Neural cell (in vitro differentiated cells): ENCODE data around the gene PRKD1. TPM values are rescaled to one million over a fixed set of nuclear protein-coding genes. Genes with fewer than 3 reads are reported as not detected.

Experiments
- H2AFZ ChIP-seq: fragments of 200-600, 300-800 bp; sonication (generic), shearing (Covaris generic); 2 replicates; pipeline ENCODE4 v1.6.0; 2014; ENCODE audit warnings: low read depth, mild to moderate bottlenecking, antibody characterized with exemption, low read length, moderate library complexity
- H3F3A ChIP-seq: fragments of 200-600 bp; shearing (Covaris generic); 2 replicates; pipeline ENCODE4 v1.6.1; 2016; ENCODE audit warnings: mild to moderate bottlenecking, moderate library complexity, mixed read lengths, antibody characterized with exemption, low read length; ENCODE audit not compliant: insufficient read depth, poor library complexity, severe bottlenecking
- H3K27ac ChIP-seq: fragments of 200-600, 300-800 bp; sonication (generic), shearing (Covaris generic); 2 replicates; pipeline ENCODE4 v1.5.1; 2014; ENCODE audit warnings: mild to moderate bottlenecking, low read length, moderate library complexity
- H3K27me3 ChIP-seq: fragments of 300-800, 200-600 bp; sonication (generic), shearing (Covaris generic); 2 replicates; pipeline ENCODE4 v1.6.0; 2014; ENCODE audit warnings: mild to moderate bottlenecking, low read depth, low read length, moderate library complexity; ENCODE audit not compliant: insufficient read depth
- H3K36me3 ChIP-seq: fragments of 300-800, 200-600 bp; sonication (generic), shearing (Covaris generic); 2 replicates; pipeline ENCODE4 v1.5.1; 2014; ENCODE audit warnings: mild to moderate bottlenecking, antibody characterized with exemption, low read length, moderate library complexity; ENCODE audit not compliant: insufficient read depth
- H3K4me2 ChIP-seq: fragments of 300-800, 200-600 bp; sonication (generic), shearing (Covaris generic); 2 replicates; pipeline ENCODE4 v1.6.0; 2014; ENCODE audit warnings: mild to moderate bottlenecking, low read length
- H3K4me3 ChIP-seq: fragments of 300-800, 200-600 bp; sonication (generic), shearing (Covaris generic); 2 replicates; pipeline ENCODE4 v1.5.1; 2014; ENCODE audit warnings: mild to moderate bottlenecking, low read length, moderate library complexity
- H3K79me2 ChIP-seq: fragments of 200-600 bp; shearing (Covaris generic); replicated peaks from 2 replicates; pipeline ENCODE4 v1.6.0; 2014; ENCODE audit warnings: mild to moderate bottlenecking, low read length, moderate library complexity; ENCODE audit not compliant: insufficient read depth
- H3K9ac ChIP-seq: fragments of 300-800, 200-600 bp; sonication (generic), shearing (Covaris generic); 2 replicates; pipeline ENCODE4 v1.6.1; 2016; ENCODE audit warnings: mild to moderate bottlenecking, low read length, mixed read lengths
- H3K9me2 ChIP-seq: fragments of 200-600 bp; shearing (Covaris generic); 2 replicates; pipeline ENCODE4 v1.6.1; 2016; ENCODE audit warnings: mild to moderate bottlenecking, low read length, mixed read lengths; ENCODE audit not compliant: insufficient read depth
- H3K9me3 ChIP-seq: fragments of 200-600, 300-800 bp; sonication (generic), shearing (Covaris generic); 2 replicates; pipeline ENCODE4 v1.6.1; 2016; ENCODE audit warnings: mild to moderate bottlenecking, mixed run types, low read length, moderate library complexity, mixed read lengths
- H4K20me1 ChIP-seq: fragments of 200-600 bp; shearing (Covaris generic); 2 replicates; pipeline ENCODE4 v1.6.1; 2016; ENCODE audit warnings: mild to moderate bottlenecking, mixed run types; ENCODE audit not compliant: insufficient read depth
- CTCF ChIP-seq: fragments of 450-650 bp; IDR thresholded peaks from 2 replicates; pipeline ENCODE4 v1.5.1; 2014; ENCODE audit warnings: antibody characterized with exemption, mild to moderate bottlenecking, moderate library complexity; ENCODE audit not compliant: poor library complexity, severe bottlenecking
- EP300 ChIP-seq: fragments of 450-650 bp; conservative IDR thresholded peaks from 2 replicates; pipeline ENCODE4 v1.6.1; 2014; ENCODE audit warnings: antibody characterized with exemption, mild to moderate bottlenecking, moderate library complexity; ENCODE audit not compliant: poor library complexity, severe bottlenecking
- EZH2 ChIP-seq: fragments of 200-600, 300-800 bp; shearing (Covaris generic), sonication (generic); IDR thresholded peaks from 2 replicates; pipeline ENCODE4 v1.6.1; 2014; ENCODE audit warnings: antibody characterized with exemption, low read length, borderline replicate concordance, mild to moderate bottlenecking; ENCODE audit not compliant: insufficient read depth, poor library complexity, severe bottlenecking
- MXI1 ChIP-seq: fragments of 450-650 bp; conservative IDR thresholded peaks from 2 replicates; pipeline ENCODE4 v1.6.1; 2014; ENCODE audit warnings: antibody characterized with exemption, mild to moderate bottlenecking; ENCODE audit not compliant: poor library complexity, severe bottlenecking
- POLR2AphosphoS5 ChIP-seq: IDR thresholded peaks from 2 replicates; pipeline ENCODE4 v1.6.1; 2012
- RAD21 ChIP-seq: fragments of 450-650 bp; conservative IDR thresholded peaks from 2 replicates; pipeline ENCODE4 v1.6.1; 2014; ENCODE audit warnings: antibody characterized with exemption, mild to moderate bottlenecking, moderate library complexity
- REST ChIP-seq: IDR thresholded peaks from 2 replicates; pipeline ENCODE4 v1.6.1; 2012; ENCODE audit warnings: borderline replicate concordance
- SMC3 ChIP-seq: fragments of 450-650 bp; conservative IDR thresholded peaks from 2 replicates; pipeline ENCODE4 v1.6.1; 2014; ENCODE audit warnings: antibody characterized with exemption, mild to moderate bottlenecking, moderate library complexity; ENCODE audit not compliant: poor library complexity
- TAF1 ChIP-seq: IDR thresholded peaks from 2 replicates; pipeline ENCODE4 v1.6.1; 2012; ENCODE audit warnings: low read depth
- polyA plus RNA-seq: library from polyadenylated mRNA; depleted of rRNA; stranded (reverse); fragments of >200 nt; gene quantifications from 2 replicates; pipeline ENCODE4 v1.2.3, GENCODE V29; 2014

Gene PRKD1
- polyA plus RNA-seq, 1 donor from 2014 or later: 9.6 TPM

GRCh38 chr14:29553427-29553826 is 374.2 kb downstream of the PRKD1 start:
- Histone ChIP-seq H3K4me3 (no peak overlapping the region), H3K9ac (no peak overlapping the region), H3F3A (no peaks in the 10 kb centered on the region), H3K79me2 (no peaks in the 10 kb centered on the region), H3K9me3 (no peaks in the 10 kb centered on the region), H2AFZ (no peak overlapping the region), H3K36me3 (no peaks in the 10 kb centered on the region), H3K9me2 (no peaks in the 10 kb centered on the region), H3K27ac (no peak overlapping the region), H3K27me3 (no peaks in the 10 kb centered on the region), H4K20me1 (no peaks in the 10 kb centered on the region), H3K4me2 (no peak overlapping the region)
- TF ChIP-seq TAF1 (no peak), EP300 (no peak), CTCF (no peak), SMC3 (no peak), MXI1 (no peak), POLR2AphosphoS5 (no peak), RAD21 (no peak), EZH2 (no peak), REST (no peak)

GRCh38 chr14:29548948-29549370 is 378.7 kb downstream of the PRKD1 start:
- Histone ChIP-seq H3K9me2 (no peaks in the 10 kb centered on the region), H3K27ac (no peak overlapping the region), H3K36me3 (no peaks in the 10 kb centered on the region), H3K4me2 (no peak overlapping the region), H3K4me3 (no peak overlapping the region), H3K79me2 (no peaks in the 10 kb centered on the region), H3K27me3 (no peaks in the 10 kb centered on the region), H4K20me1 (no peaks in the 10 kb centered on the region), H3K9me3 (no peaks in the 10 kb centered on the region), H3F3A (no peaks in the 10 kb centered on the region), H3K9ac (no peak overlapping the region), H2AFZ (no peak overlapping the region)
- TF ChIP-seq REST (no peak), RAD21 (peak; percentile 77), MXI1 (no peak), POLR2AphosphoS5 (no peak), TAF1 (no peak), CTCF (peak; percentile 73), SMC3 (peak; percentile 87), EP300 (no peak), EZH2 (no peak)
